ENCODE data around the gene RHNO1. TPM values are rescaled to one million over a fixed set of nuclear protein-coding genes. Genes with fewer than 3 reads are reported as not detected.
"Not testable (repeated sequence)": the region's sequence is repeated elsewhere in the genome, so short reads cannot be mapped to it uniquely, and the experiment has no call there.

Gene RHNO1
- polyA plus RNA-seq, 1 experiment, result 42.0 TPM

- Histone ChIP-seq H3K27me3 (ENCODE audit: control insufficient read depth, insufficient read depth, low read length) (no peaks in the 10 kb centered on the region), H3K9me3 (ENCODE audit: control insufficient read depth, insufficient read depth, low read length) (no peaks in the 10 kb centered on the region), H3K4me3 (ENCODE audit: low read depth, low read length) (no peak overlapping the region), H3K27ac (ENCODE audit: low read depth, low read length) (no peak overlapping the region)
- ChIA-PET CTCF (interaction anchor here (1.1 to 1.4 kb wide), 2 partner anchors 177 to 215 kb away, joined by 3 to 4 read pairs; no protein-coding TSS in a partner anchor), POLR2A (interaction anchor here (1.2 kb wide), 1 partner anchor 12 kb away, joined by 4 read pairs; no protein-coding TSS in a partner anchor)
- DNase-seq (ENCODE audit: low read depth, low spot score), result no peak
- no peak for TF ChIP-seq CTCF (IDR thresholded peaks at IDR 0.05; ENCODE audit: low read depth, low read length)
These were observed 19.4 kb upstream of the RHNO1 start for GRCh38 chr12:2857576-2857975.

GRCh38 chr12:2858334-2858733 is 18.7 kb upstream of the RHNO1 start:
- DNase-seq (ENCODE audit: low read depth, low spot score), result no peak
- TF ChIP-seq CTCF (IDR thresholded peaks at IDR 0.05; ENCODE audit: low read depth, low read length), result no peak
- CTCF ChIA-PET, result interaction anchor here (1.4 kb wide), 1 partner anchor 215 kb away, joined by 3 read pairs; no protein-coding TSS in a partner anchor
- H3K27me3 ChIP-seq (ENCODE audit: control insufficient read depth, insufficient read depth, low read length), result no peaks in the 10 kb centered on the region
- no peak overlapping the region for H3K27ac ChIP-seq (ENCODE audit: low read depth, low read length)
- POLR2A ChIA-PET, result interaction anchor here (1.2 kb wide), 1 partner anchor 13 kb away, joined by 4 read pairs; no protein-coding TSS in a partner anchor
- H3K9me3 ChIP-seq (ENCODE audit: control insufficient read depth, insufficient read depth, low read length), result no peaks in the 10 kb centered on the region
- no peak overlapping the region for H3K4me3 ChIP-seq (ENCODE audit: low read depth, low read length)

GRCh38 chr12:2858944-2859421 is 18.0 kb upstream of the RHNO1 start:
- H3K4me3 ChIP-seq (ENCODE audit: low read depth, low read length), result no peak overlapping the region
- no peaks in the 10 kb centered on the region for H3K9me3 ChIP-seq (ENCODE audit: control insufficient read depth, insufficient read depth, low read length)
- TF ChIP-seq CTCF (IDR thresholded peaks at IDR 0.05; ENCODE audit: low read depth, low read length), result no peak
- POLR2A ChIA-PET, result no interaction called here
- H3K27me3 ChIP-seq (ENCODE audit: control insufficient read depth, insufficient read depth, low read length), result no peaks in the 10 kb centered on the region
- no peak overlapping the region for H3K27ac ChIP-seq (ENCODE audit: low read depth, low read length)
- no peak for DNase-seq (ENCODE audit: low read depth, low spot score)
- CTCF ChIA-PET, result interaction anchor here (1.4 kb wide), 1 partner anchor 214 kb away, joined by 3 read pairs; no protein-coding TSS in a partner anchor

- ChIA-PET CTCF (interaction anchor here (0.8 kb wide), 1 partner anchor 181 kb away, joined by 3 read pairs; no protein-coding TSS in a partner anchor), POLR2A (no interaction called here)
- no peak overlapping the region for H3K4me3 ChIP-seq (ENCODE audit: low read depth, low read length)
- no peak for DNase-seq (ENCODE audit: low read depth, low spot score)
- H3K27ac ChIP-seq (ENCODE audit: low read depth, low read length), result no peak overlapping the region
- TF ChIP-seq CTCF (IDR thresholded peaks at IDR 0.05; ENCODE audit: low read depth, low read length), result no peak
- H3K9me3 ChIP-seq (ENCODE audit: control insufficient read depth, insufficient read depth, low read length), result no peaks in the 10 kb centered on the region
- no peaks in the 10 kb centered on the region for H3K27me3 ChIP-seq (ENCODE audit: control insufficient read depth, insufficient read depth, low read length)
These were observed 16.9 kb upstream of the RHNO1 start for GRCh38 chr12:2860170-2860569.

GRCh38 chr12:2862876-2863275 is 14.1 kb upstream of the RHNO1 start:
- no peaks in the 10 kb centered on the region for H3K27me3 ChIP-seq (ENCODE audit: control insufficient read depth, insufficient read depth, low read length)
- ChIA-PET POLR2A (no interaction called here), CTCF (interaction anchor here (1.2 kb wide), 1 partner anchor 9 kb away, joined by 7 read pairs; no protein-coding TSS in a partner anchor)
- H3K9me3 ChIP-seq (ENCODE audit: control insufficient read depth, insufficient read depth, low read length), result no peaks in the 10 kb centered on the region
- DNase-seq (ENCODE audit: low read depth, low spot score), result no peak
- no peak for TF ChIP-seq CTCF (IDR thresholded peaks at IDR 0.05; ENCODE audit: low read depth, low read length)
- H3K27ac ChIP-seq (ENCODE audit: low read depth, low read length), result no peak overlapping the region
- no peak overlapping the region for H3K4me3 ChIP-seq (ENCODE audit: low read depth, low read length)

- POLR2A ChIA-PET; H3K4me3 ChIP-seq (ENCODE audit: low read depth, low read length); DNase-seq (ENCODE audit: low read depth, low spot score); H3K9me3 ChIP-seq (ENCODE audit: control insufficient read depth, insufficient read depth, low read length); H3K27me3 ChIP-seq (ENCODE audit: control insufficient read depth, insufficient read depth, low read length); H3K27ac ChIP-seq (ENCODE audit: low read depth, low read length): not testable (repeated sequence)
- CTCF ChIA-PET, result interaction anchor here (1.5 kb wide), 1 partner anchor 10 kb away, joined by 13 read pairs; no protein-coding TSS in a partner anchor
These were observed 13.6 kb upstream of the RHNO1 start for GRCh38 chr12:2863402-2863801.
